Endothelial cell (in vitro differentiated cells): ENCODE results near the gene KRT80. TPM values are rescaled to one million over a fixed set of nuclear protein-coding genes. Genes with fewer than 3 reads are reported as not detected.

ENCODE experiments used
- DNase-seq: peaks from one replicate; pipeline ENCODE4 v3.0.0; 2021; ENCODE audit warnings: low spot score
- H3K27ac Mint-ChIP-seq: one replicate; pipeline ENCODE4 v1.8.0; 2021; ENCODE audit warnings: mixed read lengths, inconsistent platforms; ENCODE audit not compliant: unreplicated experiment
- H3K27me3 Mint-ChIP-seq: one replicate; pipeline ENCODE4 v1.8.0; 2021; ENCODE audit warnings: mild to moderate bottlenecking, moderate library complexity, mixed read lengths, inconsistent platforms; ENCODE audit not compliant: unreplicated experiment
- H3K36me3 Mint-ChIP-seq: one replicate; pipeline ENCODE4 v1.8.0; 2021; ENCODE audit warnings: mild to moderate bottlenecking, low read depth, mixed read lengths, inconsistent platforms; ENCODE audit not compliant: unreplicated experiment
- H3K4me1 Mint-ChIP-seq: one replicate; pipeline ENCODE4 v1.8.0; 2021; ENCODE audit warnings: mild to moderate bottlenecking, mixed read lengths, inconsistent platforms; ENCODE audit not compliant: unreplicated experiment
- H3K4me3 Mint-ChIP-seq: one replicate; pipeline ENCODE4 v1.8.0; 2021; ENCODE audit warnings: mild to moderate bottlenecking, mixed read lengths, inconsistent platforms; ENCODE audit not compliant: unreplicated experiment
- H3K9me3 Mint-ChIP-seq: one replicate; pipeline ENCODE4 v1.8.0; 2021; ENCODE audit warnings: mixed read lengths, inconsistent platforms; ENCODE audit not compliant: unreplicated experiment
- CTCF ChIP-seq: fragments of 200-600 bp; sonication (generic); IDR thresholded peaks from one replicate; pipeline ENCODE4 v1.5.0; 2021; ENCODE audit warnings: antibody characterized with exemption; ENCODE audit not compliant: unreplicated experiment
- total RNA-seq: library from RNA; stranded (reverse); fragmentation: NEBNext Ultra II Directional; extraction: Animal tissue kit (Norgen Biotek cat#: 25700); gene quantifications from one replicate; pipeline ENCODE4 v1.2.1, GENCODE V29; 2021; ENCODE audit not compliant: unreplicated experiment

KRT80 gene
- total RNA-seq, 1 donor from 2014 or later: 1.5 TPM

GRCh38 chr12:52179396-52179973 lies 12.3 kb downstream of the KRT80 start:
- peaks cover 49% of the 10 kb centered on the region for H3K4me1 Mint-ChIP-seq
- no peaks in the 10 kb centered on the region for H3K9me3 Mint-ChIP-seq
- no peak for TF ChIP-seq CTCF
- DNase-seq: no peak
- no peaks in the 10 kb centered on the region for H3K36me3 Mint-ChIP-seq
- H3K27me3 Mint-ChIP-seq: peaks cover 16% of the 10 kb centered on the region
- no peak overlapping the region for H3K4me3 Mint-ChIP-seq
- H3K27ac Mint-ChIP-seq: no peak overlapping the region

GRCh38 chr12:52178984-52179383 lies 12.8 kb downstream of the KRT80 start:
- H3K4me3 Mint-ChIP-seq: no peak overlapping the region
- TF ChIP-seq CTCF: no peak
- no peaks in the 10 kb centered on the region for H3K36me3 Mint-ChIP-seq
- peaks cover 44% of the 10 kb centered on the region for H3K4me1 Mint-ChIP-seq
- DNase-seq: no peak
- H3K9me3 Mint-ChIP-seq: no peaks in the 10 kb centered on the region
- H3K27me3 Mint-ChIP-seq: peaks cover 16% of the 10 kb centered on the region
- no peak overlapping the region for H3K27ac Mint-ChIP-seq

- Mint-ChIP-seq H3K9me3 (no peaks in the 10 kb centered on the region), H3K4me3 (no peak overlapping the region), H3K4me1 (peaks cover 38% of the 10 kb centered on the region), H3K27me3 (peaks cover 16% of the 10 kb centered on the region), H3K36me3 (no peaks in the 10 kb centered on the region), H3K27ac (no peak overlapping the region)
- no peak for DNase-seq
- no peak for TF ChIP-seq CTCF
Measured at GRCh38 chr12:52178443-52178842, 13.4 kb downstream of the KRT80 start.

- Mint-ChIP-seq H3K4me1 (peaks cover 19% of the 10 kb centered on the region), H3K36me3 (no peaks in the 10 kb centered on the region), H3K4me3 (peak overlapping the region; percentile 56), H3K9me3 (no peaks in the 10 kb centered on the region), H3K27me3 (peaks cover 12% of the 10 kb centered on the region), H3K27ac (peak overlapping the region; percentile 96)
- DNase-seq: peak; percentile 57
- peak; percentile 45 for TF ChIP-seq CTCF
Measured at GRCh38 chr12:52175371-52176350, 16.2 kb downstream of the KRT80 start.

- H3K27ac Mint-ChIP-seq: no peak overlapping the region
- no peaks in the 10 kb centered on the region for H3K9me3 Mint-ChIP-seq
- no peak for TF ChIP-seq CTCF
- peaks cover 28% of the 10 kb centered on the region for H3K4me1 Mint-ChIP-seq
- DNase-seq: no peak
- H3K4me3 Mint-ChIP-seq: no peak overlapping the region
- H3K27me3 Mint-ChIP-seq: peaks cover 13% of the 10 kb centered on the region
- H3K36me3 Mint-ChIP-seq: no peaks in the 10 kb centered on the region
Measured at GRCh38 chr12:52173526-52173925, 18.3 kb downstream of the KRT80 start.
